ENCODE measurements around the gene ALDH1L2. TPM values are rescaled to one million over a fixed set of nuclear protein-coding genes. Genes with fewer than 3 reads are reported as not detected.

Gene ALDH1L2
- total RNA-seq, 2 donors from 2014 or later = 25.1 to 56.8 TPM

GRCh38 chr12:105048315-105048714, 35.9 kb downstream of the ALDH1L2 start:
- intact Hi-C loops (cut with DNase I) = no loop called here
- DNase-seq (ENCODE audit: low spot score) = no peak

GRCh38 chr12:105047308-105047707, 37.0 kb downstream of the ALDH1L2 start:
- intact Hi-C loops (cut with DNase I) = no loop called here

GRCh38 chr12:105041186-105041585, 43.1 kb downstream of the ALDH1L2 start:
- no peak for DNase-seq (ENCODE audit: low spot score)
- intact Hi-C loops (cut with DNase I) = no loop called here

More at GRCh38 chr12:105047308-105047707, 37.0 kb downstream of the ALDH1L2 start:
- no peak for DNase-seq (ENCODE audit: low spot score)

GRCh38 chr12:105040476-105040875, 43.8 kb downstream of the ALDH1L2 start:
- no peak for DNase-seq (ENCODE audit: low spot score)
- intact Hi-C loops (cut with DNase I) = no loop called here

- no peak for DNase-seq (ENCODE audit: low spot score)
- intact Hi-C loops (cut with DNase I) = no loop called here
Measured at GRCh38 chr12:105036937-105037649, 47.2 kb downstream of the ALDH1L2 start.

GRCh38 chr12:105033851-105034250, 50.4 kb downstream of the ALDH1L2 start:
- intact Hi-C loops (cut with DNase I) = loop anchor here in 1 of 2 donors (5.0 kb wide), 1 partner anchor 753 kb away; no protein-coding TSS in a partner anchor
- no peak for DNase-seq (ENCODE audit: low spot score)

- DNase-seq (ENCODE audit: low spot score) = no peak
- intact Hi-C loops (cut with DNase I) = loop anchor here in 1 of 2 donors (5.0 kb wide), 1 partner anchor 754 kb away; no protein-coding TSS in a partner anchor
Measured at GRCh38 chr12:105032703-105033357, 51.4 kb downstream of the ALDH1L2 start.

GRCh38 chr12:105030820-105031807, 53.1 kb downstream of the ALDH1L2 start:
- DNase-seq (ENCODE audit: low spot score) = no peak

GRCh38 chr12:105026411-105026810, 57.8 kb downstream of the ALDH1L2 start:
- DNase-seq (ENCODE audit: low spot score) = no peak
- intact Hi-C loops (cut with DNase I) = no loop called here

More at GRCh38 chr12:105030820-105031807, 53.1 kb downstream of the ALDH1L2 start:
- intact Hi-C loops (cut with DNase I) = loop anchor here in 1 of 2 donors (5.0 kb wide), 1 partner anchor 756 kb away; no protein-coding TSS in a partner anchor

- no peak for DNase-seq (ENCODE audit: low spot score)
- intact Hi-C loops (cut with DNase I) = no loop called here
Measured at GRCh38 chr12:105025890-105026289, 58.4 kb downstream of the ALDH1L2 start.

GRCh38 chr12:105024928-105025327, 59.3 kb downstream of the ALDH1L2 start:
- DNase-seq (ENCODE audit: low spot score) = no peak
- intact Hi-C loops (cut with DNase I) = no loop called here

- no peak for DNase-seq (ENCODE audit: low spot score)
- intact Hi-C loops (cut with DNase I) = no loop called here
Measured at GRCh38 chr12:105020241-105020962, 63.9 kb downstream of the ALDH1L2 start.

- DNase-seq (ENCODE audit: low spot score) = no peak
Measured at GRCh38 chr12:105018776-105019175, 65.5 kb downstream of the ALDH1L2 start.

GRCh38 chr12:105018012-105018411, 66.2 kb downstream of the ALDH1L2 start:
- intact Hi-C loops (cut with DNase I) = no loop called here
- no peak for DNase-seq (ENCODE audit: low spot score)

More at GRCh38 chr12:105018776-105019175, 65.5 kb downstream of the ALDH1L2 start:
- intact Hi-C loops (cut with DNase I) = no loop called here

GRCh38 chr12:105015543-105015942, 68.7 kb downstream of the ALDH1L2 start:
- intact Hi-C loops (cut with DNase I) = no loop called here
- DNase-seq (ENCODE audit: low spot score) = no peak

- DNase-seq (ENCODE audit: low spot score) = no peak
- intact Hi-C loops (cut with DNase I) = no loop called here
Measured at GRCh38 chr12:105014603-105015002, 69.7 kb downstream of the ALDH1L2 start.

GRCh38 chr12:105013892-105014291, 70.4 kb downstream of the ALDH1L2 start:
- intact Hi-C loops (cut with DNase I) = no loop called here
- no peak for DNase-seq (ENCODE audit: low spot score)

GRCh38 chr12:105001476-105001875, 82.8 kb downstream of the ALDH1L2 start:
- no peak for DNase-seq (ENCODE audit: low spot score)

GRCh38 chr12:104999347-104999685, 84.9 kb downstream of the ALDH1L2 start:
- no peak for DNase-seq (ENCODE audit: low spot score)
- intact Hi-C loops (cut with DNase I) = loop anchor here in 1 of 2 donors (5.0 kb wide), 1 partner anchor 1077 kb away; no protein-coding TSS in a partner anchor

More at GRCh38 chr12:105001476-105001875, 82.8 kb downstream of the ALDH1L2 start:
- intact Hi-C loops (cut with DNase I) = no loop called here

Measured in posterior vena cava (tissue), 2 donors.